Adipose tissue (tissue), 3 donors: ENCODE data around the gene UTS2. TPM values are rescaled to one million over a fixed set of nuclear protein-coding genes. Genes with fewer than 3 reads are reported as not detected.

ENCODE experiments used
- H3K27ac ChIP-seq: one replicate; pipeline ENCODE4 v1.5.1; 2013; ENCODE audit warnings: low read depth, low read length
- WGBS, 3 donors: extraction: QIAGEN DNeasy Blood & Tissue Kit; methylation state at CpG; one replicate each; pipeline ENCODE4 v1.1.7; 2013; 5-methylcytosine and 5-hydroxymethylcytosine counted together
- polyA plus RNA-seq, 3 donors: library from polyadenylated mRNA; stranded (reverse); fragments of 200-250 nt; gene quantifications; one replicate each; pipeline ENCODE4 v1.2.3, GENCODE V29; 2013
- donor health status: healthy with polysubstance abuse.
- donor health status: Bipolar disorder and iron deficiency.
- donor health status: healthy.

Gene UTS2
- polyA plus RNA-seq, 3 donors, result 0.08 to 0.54 (median 0.22) TPM

DNA sequence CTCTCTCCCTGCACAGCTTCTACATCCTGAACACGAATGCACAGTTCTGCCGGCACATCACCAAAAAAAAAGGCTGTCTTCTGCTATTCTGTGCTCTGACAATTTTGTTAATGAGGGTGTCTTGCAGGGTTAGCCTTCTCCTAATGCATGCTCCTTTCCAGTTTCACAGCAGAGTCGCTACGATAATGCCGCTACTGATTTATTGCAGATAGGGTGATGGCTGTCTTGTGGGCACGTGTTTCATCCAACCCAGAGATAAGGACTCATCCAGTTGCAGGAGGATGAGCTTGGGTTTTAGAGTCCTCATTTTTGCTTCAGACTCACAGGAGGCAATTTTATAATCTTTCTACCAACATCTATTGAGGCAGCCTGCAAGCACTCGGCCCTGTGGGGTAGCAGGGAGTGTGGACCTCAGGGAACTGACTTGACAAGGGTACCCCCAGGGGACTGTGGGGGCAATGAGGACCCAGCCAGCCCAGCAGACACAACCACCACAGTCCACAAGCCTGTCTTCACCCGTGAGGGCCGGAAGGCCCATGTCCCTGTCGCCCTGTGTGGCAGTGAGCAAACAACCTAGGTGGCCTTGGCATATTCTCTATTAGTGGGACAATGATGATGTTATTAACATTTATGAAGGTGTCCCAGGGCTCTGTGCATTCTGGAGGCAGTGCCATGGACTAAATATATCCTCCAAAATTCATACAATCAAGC lies 15.4 kb upstream of the UTS2 start:
- 76 to 82% (median 76%) methylated on average over 10 of the region's 10 CpGs for WGBS, 3 donors
- H3K27ac ChIP-seq, result no peak overlapping the region

DNA sequence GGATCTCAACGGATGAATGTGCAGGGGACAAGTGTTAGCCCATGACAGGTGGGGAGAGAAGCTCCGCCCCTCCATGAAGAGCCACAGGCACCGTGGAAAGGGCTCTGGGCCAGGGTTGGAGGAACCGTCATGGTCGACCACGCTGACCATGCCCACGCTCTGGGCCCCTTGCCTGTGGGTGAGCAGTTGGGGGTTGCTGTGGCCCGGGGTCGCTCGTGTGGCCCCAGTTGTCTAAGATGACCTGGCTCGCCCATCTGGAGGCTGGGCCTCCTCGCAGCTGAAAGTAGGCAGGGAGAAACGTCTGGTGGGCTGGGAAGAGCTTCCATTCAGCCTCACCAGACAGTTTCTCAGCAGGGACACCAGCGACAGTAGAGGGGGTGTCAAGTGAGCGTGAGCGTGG lies 13.1 kb upstream of the UTS2 start:
- 86 to 92% (median 87%) methylated on average over 16 of the region's 16 CpGs for WGBS, 3 donors
- no peak overlapping the region for H3K27ac ChIP-seq

DNA sequence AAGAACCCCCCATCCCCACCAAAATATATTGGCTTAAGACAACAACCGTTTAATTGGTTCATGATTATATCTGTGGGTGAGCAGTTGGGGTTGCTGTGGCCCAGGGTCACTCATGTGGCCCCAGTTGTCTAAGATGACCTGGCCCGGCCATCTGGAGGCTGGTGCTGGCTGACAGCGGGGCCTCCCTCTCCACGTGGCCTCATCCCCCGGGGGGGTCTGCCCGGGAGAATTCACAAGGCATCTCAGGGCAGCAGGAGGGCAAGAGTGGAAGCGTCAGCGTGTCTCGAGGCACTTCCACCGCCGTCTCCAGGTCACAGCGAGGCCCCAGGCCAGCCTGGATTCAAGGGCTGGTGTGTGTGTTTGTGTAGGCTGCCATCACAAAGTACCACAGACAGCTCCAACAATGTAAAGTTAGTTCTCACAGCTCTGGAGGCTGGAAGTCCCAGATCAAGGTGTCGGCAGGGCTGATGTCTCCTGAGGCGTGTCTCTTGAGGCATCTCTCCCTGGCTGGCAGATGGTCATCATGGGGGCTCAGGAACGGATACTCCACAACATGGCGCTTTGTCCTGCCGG lies 11.0 kb upstream of the UTS2 start:
- 74 to 80% (median 79%) methylated on average over 17 of the region's 17 CpGs for WGBS, 3 donors
- no peak overlapping the region for H3K27ac ChIP-seq

DNA sequence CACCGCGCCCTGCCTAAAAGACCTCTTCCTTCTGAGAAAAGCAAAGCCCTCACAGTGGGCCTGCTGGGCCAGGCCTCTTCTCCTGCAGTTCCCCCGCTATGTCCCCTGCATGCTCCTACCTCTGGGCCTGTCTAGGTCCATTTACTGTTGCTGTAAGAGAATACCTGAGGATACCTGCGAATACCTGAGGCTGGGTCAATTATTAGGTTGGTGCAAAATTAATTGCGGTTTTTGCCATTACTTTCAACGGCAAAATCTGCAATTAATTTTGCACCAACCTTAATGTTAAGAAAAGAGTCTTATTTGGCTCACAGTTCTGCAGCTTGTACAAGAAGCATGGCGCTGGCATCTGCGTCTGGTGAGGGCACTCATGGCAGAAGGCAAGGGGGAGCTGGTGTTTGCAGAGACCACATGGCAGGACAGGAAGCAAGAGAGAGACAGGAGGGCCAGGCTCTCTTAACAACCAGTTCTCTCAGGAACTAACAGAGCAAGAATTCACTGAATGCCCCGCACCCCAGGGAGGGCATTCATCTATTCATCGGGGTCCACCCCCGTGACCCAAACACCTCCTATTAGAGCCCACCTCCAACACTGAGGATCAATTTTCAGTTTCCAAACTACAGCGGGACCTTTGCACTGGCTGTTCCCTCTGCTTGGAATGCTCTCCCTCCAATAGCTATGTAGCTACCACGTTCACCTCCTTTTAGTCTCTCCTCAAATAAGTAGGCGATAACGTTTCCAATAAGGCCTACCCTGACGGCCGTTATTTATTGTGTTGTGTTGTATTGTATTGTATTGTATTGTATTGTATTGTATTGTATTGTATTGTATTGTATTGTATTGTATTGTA lies 9.6 kb upstream of the UTS2 start:
- no peak overlapping the region for H3K27ac ChIP-seq
- 87 to 92% (median 92%) methylated on average over 17 of the region's 17 CpGs for WGBS, 3 donors

DNA sequence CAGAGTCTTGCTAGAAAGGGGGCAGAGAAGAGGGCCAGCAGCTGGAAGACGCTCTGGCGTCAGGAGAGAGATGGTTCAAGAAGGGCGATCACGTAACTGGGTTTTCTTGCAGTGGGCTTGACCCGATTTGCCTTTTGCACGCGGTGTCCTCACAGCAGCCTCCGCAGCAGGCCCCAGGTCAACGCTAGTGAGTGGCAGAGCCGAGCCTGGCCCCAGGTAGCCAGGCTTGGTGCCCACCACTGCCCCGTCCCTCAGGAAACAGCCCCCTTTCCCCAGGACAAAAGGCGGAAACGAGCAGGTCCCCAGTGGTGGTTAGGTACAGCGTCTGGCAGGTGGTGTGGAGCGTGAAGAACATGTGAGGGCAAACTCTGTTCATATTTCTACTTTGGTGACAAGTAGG lies 8.6 kb upstream of the UTS2 start:
- H3K27ac ChIP-seq, result no peak overlapping the region
- WGBS, 3 donors, result 89 to 91% (median 90%) methylated on average over 15 of the region's 15 CpGs

DNA sequence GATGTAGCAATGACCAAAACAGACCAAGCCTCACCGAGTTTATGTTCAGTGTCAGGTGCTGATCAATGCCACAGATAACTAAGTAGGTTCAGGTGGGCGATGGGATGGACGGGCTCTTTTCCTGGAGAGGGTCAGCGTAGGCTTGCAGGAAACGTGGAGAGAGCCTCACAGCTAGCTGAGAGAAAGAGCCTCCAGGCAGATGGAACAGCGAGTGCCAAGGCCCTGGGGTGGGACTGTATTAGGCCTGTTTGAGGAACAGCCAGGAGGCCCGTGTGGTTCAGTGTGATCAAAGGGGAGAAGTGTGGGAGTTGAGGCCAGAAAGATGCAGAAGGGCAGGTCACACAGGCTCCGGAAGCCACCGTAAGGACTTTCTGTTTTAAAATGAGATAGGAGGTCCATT lies 7.3 kb upstream of the UTS2 start:
- WGBS, 3 donors, result 82 to 87% (median 87%) methylated on average over 9 of the region's 9 CpGs
- no peak overlapping the region for H3K27ac ChIP-seq

GRCh38 chr1:7859406-7859805 lies 6.5 kb upstream of the UTS2 start:
- 94 to 98% (median 95%) methylated on average over 7 of the region's 7 CpGs for WGBS, 3 donors
- no peak overlapping the region for H3K27ac ChIP-seq

DNA sequence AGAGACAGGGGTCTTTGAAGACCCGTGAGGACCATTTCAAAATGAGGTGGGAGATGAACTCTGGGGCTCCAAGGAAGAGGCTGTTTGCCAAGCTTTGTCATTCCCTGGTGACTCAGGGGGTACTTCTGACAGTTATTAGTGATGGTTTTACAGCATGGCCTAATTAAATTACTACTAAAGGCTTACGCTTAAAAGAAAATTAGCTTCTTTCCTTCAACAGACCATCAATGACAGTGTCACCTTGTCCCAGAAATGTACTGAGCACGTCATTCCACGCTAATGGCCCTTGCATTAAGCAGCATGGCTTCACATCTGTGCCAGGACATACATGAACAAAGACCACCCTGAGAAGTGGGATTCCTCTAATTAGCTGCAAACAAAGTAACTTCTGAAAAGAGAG lies 5.1 kb upstream of the UTS2 start:
- H3K27ac ChIP-seq, result no peak overlapping the region
- 75 to 85% (median 82%) methylated on average over 4 of the region's 4 CpGs for WGBS, 3 donors

GRCh38 chr1:7857000-7857399 lies 4.1 kb upstream of the UTS2 start:
- H3K27ac ChIP-seq, result no peak overlapping the region
- 55 to 66% (median 61%) methylated on average over 2 of the region's 2 CpGs for WGBS, 3 donors

GRCh38 chr1:7856345-7856744 lies 3.5 kb upstream of the UTS2 start:
- WGBS, 3 donors, result 45 to 71% (median 47%) methylated on average over 15 of the region's 15 CpGs
- no peak overlapping the region for H3K27ac ChIP-seq

DNA sequence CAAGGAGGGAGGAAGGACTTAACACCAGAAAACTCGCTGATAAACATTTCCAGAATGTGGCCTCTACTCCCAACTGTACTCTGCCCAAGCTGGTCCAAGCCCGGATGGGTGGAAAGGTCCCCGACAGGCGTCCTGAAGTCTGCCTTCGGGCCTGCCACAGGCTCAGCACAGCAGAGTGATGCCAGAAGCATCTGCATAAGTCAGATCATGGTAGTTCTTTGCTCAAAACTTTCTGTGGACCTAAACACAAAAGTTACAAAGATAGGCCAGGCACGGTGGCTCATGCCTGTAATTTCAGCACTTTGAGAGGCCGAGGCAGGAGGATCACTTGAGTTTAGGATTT lies 790 bp upstream of the UTS2 start:
- H3K27ac ChIP-seq, result no peak overlapping the region
- 82 to 88% (median 86%) methylated on average over 7 of the region's 7 CpGs for WGBS, 3 donors

- 87 to 92% (median 90%) methylated on average over 15 of the region's 15 CpGs for WGBS, 3 donors
- H3K27ac ChIP-seq, result no peak overlapping the region
Measured at GRCh38 chr1:7850786-7851185, 2.1 kb downstream of the UTS2 start.

DNA sequence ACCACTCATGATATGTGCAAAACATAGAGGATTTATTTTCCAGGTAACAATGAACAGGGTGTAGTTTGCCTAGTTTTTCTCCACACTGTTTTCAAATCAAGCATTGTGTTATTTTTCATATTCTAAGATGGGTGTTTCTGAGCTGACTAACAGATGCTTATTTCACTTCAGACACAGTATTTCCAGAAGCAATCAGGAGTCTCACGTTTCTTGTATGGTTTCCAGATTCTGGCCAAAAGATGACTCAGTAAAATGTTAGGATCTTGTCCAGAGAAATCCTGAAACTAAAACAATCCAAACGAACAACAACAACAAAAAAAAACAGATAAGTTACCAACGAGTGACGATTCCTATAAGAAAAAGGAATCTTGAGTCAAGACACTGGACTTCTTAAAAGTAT lies 5.3 kb downstream of the UTS2 start:
- no peak overlapping the region for H3K27ac ChIP-seq
- whole genome bisulfite sequencing, 3 donors, result 40 to 67% (median 59%) methylated on average over 4 of the region's 4 CpGs

DNA sequence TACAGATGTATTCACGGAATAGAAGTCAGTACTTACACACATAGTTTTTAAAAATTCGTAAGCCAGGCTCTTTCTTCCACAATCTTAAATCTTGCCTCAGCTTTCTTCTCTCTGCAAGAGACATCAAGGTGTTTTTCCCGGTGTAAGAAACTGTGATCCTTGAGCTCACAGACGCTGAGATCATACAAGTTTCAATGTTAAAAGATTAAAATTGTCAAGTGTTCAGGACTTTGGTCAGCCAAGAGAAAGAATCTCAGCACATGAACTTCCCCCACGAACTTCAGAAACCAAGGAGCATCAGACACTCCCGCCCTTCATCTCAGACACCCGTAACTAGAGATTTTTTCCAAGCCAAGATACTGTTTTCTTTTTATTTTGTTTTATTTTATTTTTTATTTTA lies 6.2 kb downstream of the UTS2 start:
- 88 to 94% (median 91%) methylated on average over 7 of the region's 7 CpGs for WGBS, 3 donors

GRCh38 chr1:7845761-7846160 lies 7.1 kb downstream of the UTS2 start:
- WGBS, 3 donors, result 74 to 100% (median 90%) methylated on average over 2 of the region's 2 CpGs
- H3K27ac ChIP-seq, result no peak overlapping the region

More for the DNA sequence above, 6.2 kb downstream of the UTS2 start:
- no peak overlapping the region for H3K27ac ChIP-seq

DNA sequence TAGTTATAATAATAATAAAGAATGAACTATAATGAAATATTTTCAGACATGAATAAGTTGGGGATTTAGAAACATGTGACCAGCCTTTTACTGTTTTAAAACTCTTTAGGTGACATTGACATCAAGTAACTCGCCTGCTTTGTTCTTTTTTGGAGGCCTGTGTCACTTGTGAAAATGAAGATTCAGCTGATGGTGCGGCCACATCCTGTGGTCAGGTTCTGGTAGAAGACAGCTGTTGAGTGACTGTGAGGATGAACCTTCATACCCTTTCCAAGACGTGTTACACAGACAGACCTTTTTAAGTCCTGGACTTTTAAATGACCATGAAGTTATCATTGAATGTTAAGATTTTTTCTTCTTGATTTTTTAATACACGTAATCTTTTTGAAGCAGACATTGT lies 10.3 kb downstream of the UTS2 start:
- WGBS, 3 donors, result 89 to 92% (median 89%) methylated on average over 4 of the region's 4 CpGs
- H3K27ac ChIP-seq, result no peak overlapping the region

DNA sequence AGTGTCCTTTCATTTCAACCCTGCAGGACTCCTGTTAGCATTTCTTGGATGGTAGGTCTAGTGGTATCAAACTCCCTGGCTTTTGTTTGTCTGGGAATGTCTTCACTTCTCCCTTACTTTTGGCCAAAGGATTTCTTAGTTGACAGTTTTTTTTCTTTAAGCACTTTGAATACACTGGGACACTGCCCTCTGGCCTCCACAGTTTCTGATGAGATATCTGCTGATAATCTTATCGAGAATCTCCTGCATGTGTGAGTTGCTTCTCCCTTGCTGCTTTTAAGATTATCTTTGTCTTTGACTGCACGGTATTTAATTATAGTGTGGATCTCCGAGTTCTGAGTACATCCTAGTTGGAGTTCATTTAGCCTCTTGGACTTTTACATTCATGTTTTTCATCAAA lies 13.3 kb downstream of the UTS2 start:
- no peak overlapping the region for H3K27ac ChIP-seq
- WGBS, 3 donors, result 87 to 97% (median 96%) methylated on average over 3 of the region's 3 CpGs

DNA sequence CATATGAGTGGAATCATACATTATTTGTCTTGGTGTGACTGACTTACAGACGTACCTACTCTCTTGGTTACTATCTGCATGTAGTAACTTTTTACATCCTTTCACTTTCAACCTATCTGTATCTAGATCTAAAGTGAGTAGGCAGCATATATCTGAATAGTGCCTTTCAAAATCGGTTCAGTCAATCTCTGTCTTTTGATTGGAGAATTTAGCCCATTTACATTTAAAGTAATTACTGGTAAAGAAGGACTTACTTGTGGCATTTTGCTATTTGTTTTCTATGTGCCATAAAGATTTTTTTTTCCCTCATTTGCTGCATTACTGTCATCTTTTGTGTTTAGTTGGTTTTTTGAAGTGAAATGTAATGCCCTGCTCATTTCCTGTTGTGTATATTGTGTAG lies 14.2 kb downstream of the UTS2 start:
- no peak overlapping the region for H3K27ac ChIP-seq
- 94 to 100% (median 96%) methylated on average over 2 of the region's 2 CpGs for WGBS, 3 donors

GRCh38 chr1:7833035-7833434 lies 19.8 kb downstream of the UTS2 start:
- H3K27ac ChIP-seq, result no peak overlapping the region

GRCh38 chr1:7831458-7831857 lies 21.4 kb downstream of the UTS2 start:
- no peak overlapping the region for H3K27ac ChIP-seq
- 43 to 55% (median 52%) methylated on average over 3 of the region's 3 CpGs for WGBS, 3 donors
